SU-DHL-6 (cell line): Measurements from ENCODE around the gene OMD.

Experiments
- EZH2phosphoT487 ChIP-seq: fragments of 200-600 bp; sonication (generic), shearing (Covaris generic); conservative IDR thresholded peaks from 2 replicates; pipeline ENCODE4 v1.6.1; 2018; ENCODE audit warnings: mild to moderate bottlenecking, antibody characterized with exemption, low read length, moderate library complexity, mixed read lengths
- TF ChIP-seq, protein P1 (sequence below): fragments of 200-600 bp; sonication (generic); IDR thresholded peaks from one replicate; pipeline ENCODE4 v1.5.1; 2017; ENCODE audit warnings: antibody characterized with exemption, mild to moderate bottlenecking, low read length, moderate library complexity; ENCODE audit not compliant: insufficient read depth, poor library complexity, severe bottlenecking

DNA sequence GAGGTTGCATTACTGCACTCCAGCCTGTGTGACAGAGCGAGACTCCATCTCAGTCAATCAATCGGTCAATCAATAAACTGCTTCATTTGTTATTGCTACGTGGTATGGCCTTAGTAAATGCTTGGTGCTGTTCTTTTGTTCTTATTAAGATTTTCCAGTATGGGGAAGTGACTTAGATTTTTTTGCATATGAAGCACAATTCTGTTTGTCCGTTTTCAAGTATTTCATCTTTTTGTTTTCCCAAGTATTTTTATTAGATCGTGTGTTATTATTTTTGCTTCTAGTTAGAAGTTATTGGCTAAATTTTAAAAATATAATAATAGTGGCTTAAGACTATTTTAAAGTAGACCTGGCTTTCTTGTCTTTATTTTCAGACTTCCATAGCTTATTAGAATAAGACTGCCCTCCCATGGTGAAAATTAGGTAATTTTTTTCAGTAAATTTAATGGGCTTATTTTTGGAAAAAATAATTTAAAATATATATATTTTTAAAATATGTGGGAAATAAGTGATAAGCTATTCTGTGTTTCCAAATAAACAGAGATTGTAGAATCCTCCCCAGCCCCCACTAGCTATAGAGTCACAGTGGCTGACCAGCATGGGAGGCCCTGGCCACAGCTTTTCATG is 14.7 kb upstream of the OMD start:
- no peak for TF ChIP-seq EZH2phosphoT487
- TF ChIP-seq, protein P1, sequence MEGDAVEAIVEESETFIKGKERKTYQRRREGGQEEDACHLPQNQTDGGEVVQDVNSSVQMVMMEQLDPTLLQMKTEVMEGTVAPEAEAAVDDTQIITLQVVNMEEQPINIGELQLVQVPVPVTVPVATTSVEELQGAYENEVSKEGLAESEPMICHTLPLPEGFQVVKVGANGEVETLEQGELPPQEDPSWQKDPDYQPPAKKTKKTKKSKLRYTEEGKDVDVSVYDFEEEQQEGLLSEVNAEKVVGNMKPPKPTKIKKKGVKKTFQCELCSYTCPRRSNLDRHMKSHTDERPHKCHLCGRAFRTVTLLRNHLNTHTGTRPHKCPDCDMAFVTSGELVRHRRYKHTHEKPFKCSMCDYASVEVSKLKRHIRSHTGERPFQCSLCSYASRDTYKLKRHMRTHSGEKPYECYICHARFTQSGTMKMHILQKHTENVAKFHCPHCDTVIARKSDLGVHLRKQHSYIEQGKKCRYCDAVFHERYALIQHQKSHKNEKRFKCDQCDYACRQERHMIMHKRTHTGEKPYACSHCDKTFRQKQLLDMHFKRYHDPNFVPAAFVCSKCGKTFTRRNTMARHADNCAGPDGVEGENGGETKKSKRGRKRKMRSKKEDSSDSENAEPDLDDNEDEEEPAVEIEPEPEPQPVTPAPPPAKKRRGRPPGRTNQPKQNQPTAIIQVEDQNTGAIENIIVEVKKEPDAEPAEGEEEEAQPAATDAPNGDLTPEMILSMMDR = peak; percentile 19
